Ovary (tissue), 3 donors: ENCODE measurements around the gene KATNB1.

Source experiments
- EP300 ChIP-seq: sonication (generic); formaldehyde crosslinking; IDR thresholded peaks from one replicate; pipeline ENCODE4 v1.6.1; 2017; ENCODE audit warnings: antibody characterized with exemption
- POLR2A ChIP-seq: fragments of 450-650 bp; IDR thresholded peaks from one replicate; pipeline ENCODE4 v1.6.1; 2017; ENCODE audit warnings: antibody characterized with exemption, mild to moderate bottlenecking, moderate library complexity
- TF ChIP-seq, protein P1 (sequence below), 3 donors: fragments of 450-650 bp in 2 of 3; fragments of 200-600 bp in 1 of 3; IDR thresholded peaks; one replicate each; pipeline versions ENCODE4 v1.5.1 to v1.8.0; 2016 to 2022; ENCODE audit warnings: antibody characterized with exemption in 3 of 3, mild to moderate bottlenecking in 1 of 3
- donor health status: DM: no; HTN: no; CAD: no.

DNA sequence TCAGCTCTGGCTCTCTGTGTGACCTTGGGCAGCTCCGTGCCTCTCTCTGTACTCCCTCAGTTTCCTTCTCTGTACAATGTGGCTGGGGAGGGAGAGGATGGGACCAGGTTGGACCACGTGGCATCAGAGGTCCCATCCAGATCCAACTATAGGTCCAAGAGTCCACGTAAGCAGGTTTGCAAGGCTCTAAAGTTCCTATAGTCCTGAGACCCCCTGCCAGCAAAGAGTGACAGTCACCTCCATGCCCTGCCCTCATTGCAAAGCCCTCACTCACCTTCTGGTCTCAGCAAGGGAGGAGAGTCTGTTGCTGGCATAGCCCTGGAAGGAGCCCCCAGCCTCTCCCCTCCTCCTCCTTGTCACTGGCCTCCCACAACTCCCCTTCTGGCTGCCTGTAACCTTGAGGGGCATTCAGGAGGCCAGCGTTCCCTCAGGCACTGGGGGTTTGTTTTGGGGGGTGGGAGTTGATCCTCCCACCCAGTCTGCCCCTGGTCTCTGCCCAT is 47.0 kb upstream of the KATNB1 start:
- TF ChIP-seq POLR2A (no peak), EP300 (no peak)
- TF ChIP-seq, protein P1, sequence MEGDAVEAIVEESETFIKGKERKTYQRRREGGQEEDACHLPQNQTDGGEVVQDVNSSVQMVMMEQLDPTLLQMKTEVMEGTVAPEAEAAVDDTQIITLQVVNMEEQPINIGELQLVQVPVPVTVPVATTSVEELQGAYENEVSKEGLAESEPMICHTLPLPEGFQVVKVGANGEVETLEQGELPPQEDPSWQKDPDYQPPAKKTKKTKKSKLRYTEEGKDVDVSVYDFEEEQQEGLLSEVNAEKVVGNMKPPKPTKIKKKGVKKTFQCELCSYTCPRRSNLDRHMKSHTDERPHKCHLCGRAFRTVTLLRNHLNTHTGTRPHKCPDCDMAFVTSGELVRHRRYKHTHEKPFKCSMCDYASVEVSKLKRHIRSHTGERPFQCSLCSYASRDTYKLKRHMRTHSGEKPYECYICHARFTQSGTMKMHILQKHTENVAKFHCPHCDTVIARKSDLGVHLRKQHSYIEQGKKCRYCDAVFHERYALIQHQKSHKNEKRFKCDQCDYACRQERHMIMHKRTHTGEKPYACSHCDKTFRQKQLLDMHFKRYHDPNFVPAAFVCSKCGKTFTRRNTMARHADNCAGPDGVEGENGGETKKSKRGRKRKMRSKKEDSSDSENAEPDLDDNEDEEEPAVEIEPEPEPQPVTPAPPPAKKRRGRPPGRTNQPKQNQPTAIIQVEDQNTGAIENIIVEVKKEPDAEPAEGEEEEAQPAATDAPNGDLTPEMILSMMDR (IDR thresholded peaks at IDR 0.05) = no peak
